ENCODE data around the gene HPS1. TPM values are rescaled to one million over a fixed set of nuclear protein-coding genes. Genes with fewer than 3 reads are reported as not detected.

HPS1 gene
- polyA plus RNA-seq, 10 donors: 12.2 to 22.5 (median 16.5) TPM

GRCh38 chr10:98433371-98433770 is 13.4 kb downstream of the HPS1 start:
- DNase-seq: no peak

DNA sequence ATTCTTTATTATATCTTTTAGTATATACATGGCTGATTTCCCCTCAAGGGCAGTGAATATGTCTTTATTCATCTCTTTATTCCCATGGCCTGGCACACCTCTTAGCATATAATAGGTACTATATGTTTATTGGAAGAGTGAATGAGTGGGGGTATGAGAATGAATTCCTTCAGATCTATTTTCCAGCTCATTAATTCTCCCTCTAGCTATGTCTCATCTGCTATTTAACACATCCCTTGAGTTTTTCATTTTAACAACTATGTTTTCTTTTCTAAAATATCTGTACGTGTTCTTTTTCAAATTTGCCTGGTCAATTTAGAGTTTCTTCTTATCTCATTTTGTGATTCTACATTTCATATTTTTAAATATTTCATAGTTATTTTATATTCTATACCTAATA is 14.4 kb downstream of the HPS1 start:
- no peak for DNase-seq

DNA sequence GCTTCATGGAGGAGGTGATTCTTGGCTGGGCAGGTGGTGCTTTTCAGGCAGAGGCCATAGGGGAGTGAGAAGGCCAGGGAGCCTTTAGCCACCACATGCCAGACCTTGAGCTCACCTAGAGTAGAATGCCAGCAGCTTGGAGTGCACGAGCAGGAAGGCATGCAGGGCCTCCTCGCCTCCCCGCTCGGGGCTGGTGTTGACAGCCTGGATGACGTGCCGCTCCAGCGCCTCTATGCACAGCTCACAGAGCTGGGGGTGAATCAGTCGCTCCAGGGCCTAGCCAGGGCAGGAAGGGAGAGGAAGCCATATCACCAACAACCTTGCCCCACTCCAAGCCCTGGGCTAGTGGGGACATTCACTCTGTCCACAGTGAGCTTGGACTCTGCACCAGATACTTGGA is 15.7 kb downstream of the HPS1 start:
- no peak for DNase-seq

GRCh38 chr10:98430427-98430826 is 16.3 kb downstream of the HPS1 start:
- DNase-seq: no peak

DNA sequence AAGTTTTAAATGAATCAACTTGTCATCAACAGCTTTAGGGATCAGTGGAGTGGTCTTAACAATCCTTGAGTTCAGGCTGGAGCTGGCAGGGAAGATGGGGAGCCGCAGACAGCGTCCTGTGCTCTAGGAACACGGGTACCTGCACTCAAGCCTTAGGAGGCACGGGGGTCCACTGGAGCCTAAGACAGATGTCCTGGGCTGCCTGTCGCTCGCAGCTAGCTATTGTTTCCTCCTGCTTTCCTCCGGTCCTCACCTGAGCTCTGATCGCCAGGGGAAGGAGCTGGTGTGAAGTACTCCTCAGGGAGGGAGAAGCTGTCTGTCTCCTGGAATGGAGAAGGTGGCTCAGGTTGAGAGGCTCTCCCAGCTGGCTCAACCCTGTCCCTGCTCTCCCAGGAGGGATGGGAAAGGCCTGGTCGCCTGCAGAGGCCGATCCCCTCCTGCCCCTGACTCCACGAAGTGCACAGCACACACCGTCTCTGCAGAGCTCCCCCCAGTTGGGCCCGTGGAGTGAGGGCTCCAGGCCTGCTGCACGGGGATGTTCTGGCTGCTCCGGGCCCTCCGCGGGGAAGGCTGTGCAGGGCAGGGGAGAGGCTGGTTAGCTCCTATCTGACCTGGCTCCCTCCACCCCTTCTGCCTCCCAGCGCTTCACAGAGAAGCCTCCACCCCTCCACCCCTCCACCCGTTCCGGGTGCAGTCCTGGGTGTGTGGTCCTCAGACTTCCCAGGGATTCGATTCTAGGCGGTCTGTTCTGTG is 17.2 kb downstream of the HPS1 start:
- DNase-seq: no peak

GRCh38 chr10:98427011-98427515 is 19.7 kb downstream of the HPS1 start:
- no peak for DNase-seq

DNA sequence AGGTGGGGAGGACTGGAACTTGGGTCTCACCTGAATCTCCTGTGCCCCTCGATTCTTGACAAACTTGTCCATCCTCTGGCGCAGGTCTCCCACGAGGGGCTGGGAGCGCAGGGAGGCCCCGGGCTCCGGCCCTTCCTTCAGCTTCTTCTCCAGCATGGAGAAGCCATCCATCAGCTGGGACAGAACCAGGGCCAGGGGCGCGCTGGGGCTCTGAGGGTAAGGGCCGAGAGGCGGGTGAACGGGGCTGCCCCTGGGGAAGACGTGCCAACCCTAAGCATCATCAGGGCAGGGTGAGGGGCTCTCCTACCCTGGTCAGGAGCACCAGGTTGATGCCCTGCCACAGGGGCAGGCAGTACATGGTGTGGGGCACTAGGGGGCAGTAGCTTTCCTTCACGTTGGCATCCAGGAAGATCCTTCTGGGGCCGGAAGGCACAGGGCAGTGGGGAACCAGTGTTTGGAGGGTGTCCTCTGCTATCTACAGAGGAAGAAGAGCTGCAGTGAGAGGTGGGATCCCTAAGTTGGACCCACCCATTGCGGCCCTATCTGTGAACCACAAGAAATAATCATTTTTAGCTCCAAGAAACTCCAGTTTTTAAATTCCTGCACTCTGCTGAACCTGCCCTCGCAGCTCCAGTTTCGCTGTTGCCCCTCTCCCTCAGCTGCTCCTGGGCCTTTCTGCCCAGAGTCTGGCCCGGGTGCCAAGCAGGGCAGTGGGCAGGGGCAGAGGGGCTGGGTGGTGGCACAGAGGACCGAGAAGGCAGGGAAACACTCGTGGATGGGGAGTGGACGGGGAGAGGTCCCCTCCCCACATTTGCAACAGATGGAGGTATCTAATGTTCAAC is 21.0 kb downstream of the HPS1 start:
- DNase-seq: no peak

GRCh38 chr10:98424295-98425254 is 22.2 kb downstream of the HPS1 start:
- no peak for DNase-seq

- no peak for DNase-seq
Measured at GRCh38 chr10:98423691-98424120, 23.0 kb downstream of the HPS1 start.

DNA sequence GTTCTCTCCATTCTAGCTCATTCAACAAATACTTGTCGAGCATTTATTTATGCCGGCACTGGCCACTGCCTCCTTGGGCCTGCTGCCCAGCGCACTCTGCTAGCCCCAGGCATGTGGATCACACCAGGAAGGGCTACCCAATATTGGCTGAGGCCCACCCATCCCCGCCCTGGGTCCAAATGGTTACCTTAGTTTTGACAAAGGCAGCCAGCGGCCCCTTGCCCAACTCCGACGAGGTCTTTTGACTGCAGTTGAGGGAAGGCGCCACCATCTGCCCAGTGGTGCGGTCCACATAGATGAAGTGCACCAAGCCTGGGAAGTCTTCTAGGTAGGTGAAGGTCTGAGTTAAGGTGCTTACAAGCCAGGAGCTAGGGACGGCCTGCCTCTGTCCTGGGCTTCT is 24.6 kb downstream of the HPS1 start:
- DNase-seq: no peak

DNA sequence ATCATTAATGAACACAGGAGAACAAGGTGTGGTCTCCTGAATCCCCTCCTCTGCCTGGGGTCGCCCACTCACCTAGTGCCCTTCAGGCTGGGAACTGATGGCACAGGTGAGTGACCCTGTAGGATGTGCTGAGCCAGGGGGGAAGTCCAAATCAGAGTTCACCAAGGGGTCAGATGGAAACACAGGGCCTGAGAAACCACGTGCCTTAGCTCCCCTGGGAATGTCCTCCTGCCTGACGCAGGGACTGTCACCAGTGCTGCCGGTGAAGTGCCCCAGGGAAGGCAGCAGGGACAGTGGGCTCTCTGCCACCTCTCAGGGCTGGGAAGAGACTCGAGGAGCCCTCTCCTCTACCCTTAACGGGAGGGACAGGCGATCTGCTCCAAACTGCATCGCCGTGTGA is 25.9 kb downstream of the HPS1 start:
- no peak for DNase-seq

- DNase-seq: no peak
Measured at GRCh38 chr10:98419469-98420261, 27.1 kb downstream of the HPS1 start.

DNA sequence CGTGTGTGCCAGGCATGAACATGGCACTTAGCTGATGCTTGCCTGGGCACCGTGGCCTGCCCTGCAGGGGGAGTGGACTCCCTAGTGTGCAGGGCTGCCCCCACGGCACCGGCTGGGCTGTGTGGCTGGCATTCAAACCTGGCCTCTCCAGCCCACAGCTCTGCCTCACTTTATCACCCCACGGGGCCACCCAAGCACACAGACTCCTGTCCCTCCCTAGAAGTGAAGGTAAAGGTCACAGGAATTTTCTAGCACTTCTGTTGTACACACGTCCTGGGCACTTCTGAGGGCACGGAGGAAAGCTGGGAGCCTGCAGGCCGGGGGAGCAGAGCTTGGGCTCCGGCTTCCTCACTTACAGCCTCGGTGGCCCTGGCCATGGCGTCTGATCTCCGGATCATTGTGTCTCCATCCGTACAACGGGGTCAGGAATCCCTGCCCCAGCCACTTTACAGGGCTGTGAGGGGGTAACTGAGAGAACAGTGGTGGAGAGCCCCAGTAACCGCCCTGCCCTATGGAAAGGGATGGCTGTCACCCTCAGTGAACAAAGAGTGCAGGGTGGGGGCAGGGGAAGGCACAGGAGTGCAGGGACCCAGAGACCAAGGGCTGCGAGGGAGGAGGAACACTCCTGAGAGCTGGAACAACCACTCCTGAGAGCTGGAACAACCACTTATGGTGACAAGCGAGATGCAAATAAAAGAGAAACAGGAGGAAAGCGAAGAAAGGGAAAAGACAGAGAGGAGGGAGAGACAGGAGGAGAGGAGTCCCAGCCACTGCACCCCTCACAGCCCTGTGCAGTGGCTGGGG is 27.9 kb downstream of the HPS1 start:
- no peak for DNase-seq

DNA sequence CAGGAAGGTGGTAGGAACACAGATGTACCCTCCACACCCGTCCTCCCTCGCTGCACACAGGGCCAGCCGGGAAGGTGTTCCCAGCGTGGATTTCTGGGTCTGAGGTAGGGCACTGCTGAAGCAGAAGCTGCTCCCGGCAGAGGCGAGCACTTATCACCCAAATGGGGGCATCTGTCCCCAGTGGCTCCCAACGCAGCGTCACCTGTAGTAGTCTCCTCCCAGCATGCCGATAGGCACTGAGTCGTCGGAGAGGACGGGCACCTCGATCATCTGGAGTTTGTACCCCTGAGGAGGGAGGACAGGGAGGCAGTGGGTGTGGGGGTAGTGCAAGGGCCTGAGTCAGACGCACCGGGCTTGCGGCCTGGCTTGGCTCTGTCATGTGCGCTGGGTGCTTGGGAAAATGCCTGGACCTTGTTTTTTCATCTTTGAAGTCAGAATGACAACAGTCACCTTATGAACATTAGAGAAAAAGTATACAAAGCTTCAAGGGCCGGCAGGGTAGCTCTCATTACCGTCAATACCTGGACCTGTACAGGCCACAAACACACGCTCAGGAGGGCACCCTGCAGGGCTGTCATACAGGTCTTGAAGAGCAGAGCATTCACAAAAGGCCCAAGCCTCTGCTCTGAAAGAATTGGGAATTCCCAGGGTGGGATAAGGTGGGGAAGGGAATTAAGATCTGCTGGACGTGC is 28.6 kb downstream of the HPS1 start:
- DNase-seq: no peak

- no peak for DNase-seq
Measured at GRCh38 chr10:98417481-98417959, 29.2 kb downstream of the HPS1 start.

DNA sequence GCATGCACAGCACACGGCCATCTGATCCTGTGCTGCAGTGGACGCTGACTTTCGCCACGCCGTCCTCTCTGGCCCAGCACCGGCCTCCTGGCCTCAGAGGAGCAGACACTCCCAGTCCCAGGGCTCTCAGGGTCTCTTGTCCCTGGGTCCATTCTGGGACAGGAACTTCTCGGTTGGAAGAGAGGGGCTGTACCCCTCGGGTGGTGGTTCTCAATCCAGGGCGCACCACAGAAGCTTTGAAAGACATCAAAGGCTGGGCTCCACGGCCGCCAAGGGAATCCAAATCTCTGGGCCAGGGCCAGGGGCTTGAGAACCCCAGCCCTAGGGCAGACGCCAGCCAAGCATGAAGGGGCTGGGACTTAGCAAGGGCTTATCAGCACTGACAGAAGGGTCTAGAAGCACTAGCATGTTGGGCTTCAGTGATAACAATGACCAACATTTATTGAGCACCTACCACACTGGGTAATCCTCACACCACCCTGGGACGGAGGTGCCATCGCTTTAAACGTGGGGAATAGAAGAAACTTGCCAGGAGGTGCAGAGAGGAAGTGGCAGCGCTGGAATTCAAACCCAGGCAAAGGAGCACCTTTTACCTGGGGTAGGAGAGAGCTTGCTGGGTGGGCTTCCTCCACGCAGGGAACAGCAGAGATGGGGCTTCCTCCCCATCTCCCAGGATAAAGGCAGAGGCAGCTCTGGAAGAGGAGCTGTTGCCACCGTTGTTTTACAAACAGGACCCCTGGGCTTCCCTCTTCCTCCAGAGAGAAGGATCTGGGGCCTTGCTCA is 29.9 kb downstream of the HPS1 start:
- DNase-seq: no peak

GRCh38 chr10:98415731-98416119 is 31.0 kb downstream of the HPS1 start:
- peak in 2 of 3 donors; percentile 27 to 36 for DNase-seq

Data from muscle of back (tissue), 11 donors.